ENCODE data around the gene UBE2G1. TPM values are rescaled to one million over a fixed set of nuclear protein-coding genes. Genes with fewer than 3 reads are reported as not detected.

The UBE2G1 gene
- total and polyA plus RNA-seq, 11 donors = 19.4 to 125 (median 94.7) TPM

- TF ChIP-seq POLR2A (IDR thresholded peaks at IDR 0.05) = no peak
- no peak for TF ChIP-seq CTCF (IDR thresholded peaks at IDR 0.05)
- H3K9me3 ChIP-seq = no peaks in the 10 kb centered on the region
- peaks cover 0 to 8% (median 4%) of the 10 kb centered on the region in 9 donors for H3K36me3 ChIP-seq
- H3K27ac ChIP-seq = no peak overlapping the region
- DNase-seq = no peak
- H3K4me3 ChIP-seq = no peak overlapping the region
- no peak for ATAC-seq
- no peaks in the 10 kb centered on the region for H3K27me3 ChIP-seq
- intact Hi-C loops (cut with DNase I) = loop anchor here in 1 of 10 donors (5.0 kb wide), 1 partner anchor 51 kb away; no protein-coding TSS in a partner anchor
- peaks cover 0 to 68% (median 47%) of the 10 kb centered on the region in 12 donors for H3K4me1 ChIP-seq
- 91 to 96% (median 94%) methylated on average over 4 of the region's 4 CpGs for WGBS, 4 donors
Observed at GRCh38 chr17:4358154-4358553, 8.3 kb downstream of the UBE2G1 start.

GRCh38 chr17:4357671-4358070 lies 8.8 kb downstream of the UBE2G1 start:
- Histone ChIP-seq H3K4me1 (peaks cover 0 to 63% (median 45%) of the 10 kb centered on the region in 12 donors), H3K4me3 (no peak overlapping the region), H3K36me3 (peaks cover 0 to 8% (median 2%) of the 10 kb centered on the region in 9 donors), H3K27me3 (no peaks in the 10 kb centered on the region), H3K9me3 (no peaks in the 10 kb centered on the region), H3K27ac (no peak overlapping the region)
- intact Hi-C loops (cut with DNase I) = loop anchor here in 1 of 10 donors (5.0 kb wide), 1 partner anchor 50 kb away; no protein-coding TSS in a partner anchor
- no peak for DNase-seq
- no peak for TF ChIP-seq POLR2A (IDR thresholded peaks at IDR 0.05)
- ATAC-seq = no peak
- WGBS, 4 donors = 93 to 98% (median 97%) methylated on average over 1 of the region's 1 CpG

- Histone ChIP-seq H3K27me3 (no peaks in the 10 kb centered on the region), H3K4me1 (peaks cover 0 to 60% (median 42%) of the 10 kb centered on the region in 12 donors), H3K4me3 (no peak overlapping the region), H3K36me3 (peaks cover 0 to 4% (median 0%) of the 10 kb centered on the region in 9 donors), H3K9me3 (no peaks in the 10 kb centered on the region), H3K27ac (no peak overlapping the region)
- intact Hi-C loops (cut with DNase I) = loop anchor here in 1 of 10 donors (5.0 kb wide), 1 partner anchor 50 kb away; no protein-coding TSS in a partner anchor
- DNase-seq (no peak), ATAC-seq (no peak)
- no peak for TF ChIP-seq CTCF (IDR thresholded peaks at IDR 0.05)
- TF ChIP-seq POLR2A (IDR thresholded peaks at IDR 0.05) = no peak
- WGBS, 4 donors = 46 to 65% (median 52%) methylated on average over 3 of the region's 3 CpGs
Observed at GRCh38 chr17:4357030-4357628, 9.3 kb downstream of the UBE2G1 start.

GRCh38 chr17:4354862-4355514 lies 11.5 kb downstream of the UBE2G1 start:
- Histone ChIP-seq H3K4me1 (peaks cover 0 to 64% (median 41%) of the 10 kb centered on the region in 12 donors), H3K36me3 (no peaks in the 10 kb centered on the region), H3K9me3 (no peaks in the 10 kb centered on the region), H3K27me3 (no peaks in the 10 kb centered on the region), H3K4me3 (no peak overlapping the region), H3K27ac (no peak overlapping the region)
- no peak for ATAC-seq
- TF ChIP-seq CTCF (IDR thresholded peaks at IDR 0.05) = no peak
- no peak for DNase-seq
- intact Hi-C loops (cut with DNase I) = loop anchor here in 1 of 10 donors (5.0 kb wide), 1 partner anchor 48 kb away; no protein-coding TSS in a partner anchor
- 83 to 95% (median 93%) methylated on average over 11 of the region's 11 CpGs for WGBS, 4 donors
